CD4-positive, alpha-beta T cell treated with Interleukin-21 for 1 hour (primary cell): ENCODE data around the gene STON1.
"Not testable (repeated sequence)": the region's sequence is repeated elsewhere in the genome, so short reads cannot be mapped to it uniquely, and the experiment has no call there.

Experiments used
- DNase-seq: peaks from one replicate; pipeline ENCODE4 v3.0.0-alpha.2; 2020

The STON1 gene

DNA sequence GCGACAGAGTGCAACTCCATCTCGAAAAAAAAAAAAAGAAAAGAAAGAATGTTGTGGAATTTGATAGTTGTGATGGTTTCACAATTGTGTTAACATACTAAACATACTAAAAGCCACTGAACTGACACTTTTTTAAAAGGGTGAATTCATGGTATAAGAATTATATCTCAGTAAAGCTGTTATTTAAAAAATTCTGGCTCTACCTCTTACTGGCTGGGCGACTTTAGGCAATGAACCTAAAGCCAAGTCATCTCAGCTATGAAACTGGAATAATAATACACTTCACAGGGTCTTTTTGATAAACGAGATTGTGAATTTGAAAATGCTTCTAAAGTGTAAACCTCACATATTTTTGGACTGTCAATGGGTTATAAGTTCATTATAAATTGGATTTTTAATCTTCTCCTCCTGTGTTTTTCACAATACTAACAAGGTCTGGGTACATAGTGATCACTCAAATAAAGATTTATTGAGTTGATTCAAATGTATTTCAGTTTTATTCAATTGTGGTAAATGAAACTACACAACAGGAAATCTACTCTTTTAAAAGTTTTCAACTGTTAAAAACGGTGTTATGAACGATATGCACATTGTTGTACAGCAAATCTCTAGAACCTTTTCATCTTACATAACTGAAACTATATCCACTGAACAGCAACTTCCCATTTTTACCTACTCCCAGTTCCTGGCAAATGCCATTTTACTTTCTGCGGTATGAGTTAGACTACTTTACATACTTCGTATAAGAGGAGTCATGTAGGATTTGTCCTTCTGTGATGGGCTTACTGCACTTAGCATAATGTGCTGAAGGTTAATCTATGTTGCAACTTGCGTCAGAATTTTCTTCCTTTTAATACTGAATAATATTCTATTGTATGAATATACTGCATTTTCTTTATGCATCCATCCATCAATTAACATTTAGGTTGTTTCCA, 44.7 kb downstream of the STON1 start:
- DNase-seq, result no peak

DNA sequence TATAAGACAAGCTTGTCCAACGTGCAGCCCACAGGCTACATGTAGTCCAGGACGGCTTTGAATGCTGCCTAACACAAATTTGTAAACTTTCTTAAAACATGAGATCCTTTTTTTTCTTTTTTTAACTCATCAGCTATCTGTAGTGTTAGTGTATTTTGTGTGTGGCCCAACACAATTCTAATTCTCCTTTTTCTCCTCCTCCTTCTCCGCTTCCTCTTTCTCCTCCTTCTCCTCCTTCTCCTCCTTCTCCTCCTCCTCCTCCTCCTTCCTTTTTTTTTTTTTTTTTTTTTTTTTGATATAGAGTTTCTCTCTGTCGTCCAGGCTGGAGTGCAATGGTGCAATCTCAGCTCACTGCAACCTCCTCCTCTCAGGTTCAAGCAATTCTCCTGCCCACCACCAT, 48.4 kb downstream of the STON1 start:
- no peak for DNase-seq

DNA sequence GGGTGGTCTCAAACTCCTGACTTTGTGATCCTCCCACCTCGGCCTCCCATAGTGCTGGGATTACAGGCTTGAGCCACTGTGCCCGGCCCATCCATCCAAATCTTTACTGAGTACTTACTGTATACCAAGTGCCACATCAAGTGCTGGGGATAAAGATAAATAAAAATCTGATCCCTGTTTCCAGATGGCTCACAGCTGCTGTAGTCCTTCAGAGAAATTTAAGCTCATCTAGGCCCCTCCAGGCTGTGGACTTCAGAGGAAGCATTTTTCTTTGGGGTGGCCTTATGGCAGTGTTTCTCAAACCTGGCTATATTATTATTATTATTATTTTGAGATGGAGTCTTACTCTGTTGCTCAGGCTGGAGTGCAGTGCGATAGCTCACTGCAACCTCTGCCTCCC, 54.0 kb downstream of the STON1 start:
- no peak for DNase-seq

DNA sequence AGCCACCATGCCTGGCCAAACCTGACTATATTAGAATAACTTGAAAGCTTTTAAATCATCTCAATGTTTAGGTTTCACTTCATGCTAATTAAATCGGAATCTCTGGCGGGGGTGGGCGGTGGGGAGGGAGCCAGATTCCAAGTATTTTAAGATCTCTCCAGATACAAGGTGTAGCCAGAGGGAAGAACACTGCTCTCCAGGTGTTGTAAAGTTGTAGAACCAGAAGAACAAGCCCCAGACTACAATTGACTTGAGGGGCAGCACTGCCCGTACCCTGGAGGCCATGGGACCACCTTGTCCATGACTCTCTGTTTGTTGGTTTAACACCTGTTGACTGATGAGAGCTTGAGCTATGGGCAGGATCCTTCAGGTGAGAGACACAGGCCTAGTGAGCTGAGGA, 54.6 kb downstream of the STON1 start:
- no peak for DNase-seq

DNA sequence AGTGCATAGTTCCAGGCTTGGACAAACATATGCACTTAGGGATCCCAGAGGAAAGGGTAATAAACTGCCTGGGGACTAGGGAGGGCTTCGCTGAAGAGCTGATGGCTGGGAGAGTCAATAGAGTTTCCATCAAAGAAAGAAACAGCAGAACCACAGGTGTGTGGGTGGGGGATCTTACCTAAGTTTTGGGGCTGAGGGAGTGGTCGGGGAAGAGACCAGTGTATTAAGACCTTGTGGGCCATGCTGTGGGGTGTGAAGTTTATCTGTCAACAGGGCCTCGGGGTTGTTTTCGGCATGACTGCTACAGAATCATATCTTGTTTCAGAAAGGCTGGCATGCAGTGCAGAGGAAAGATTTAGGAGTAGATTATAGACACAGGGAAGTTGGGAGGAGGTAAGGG, 56.5 kb downstream of the STON1 start:
- DNase-seq, result no peak

DNA sequence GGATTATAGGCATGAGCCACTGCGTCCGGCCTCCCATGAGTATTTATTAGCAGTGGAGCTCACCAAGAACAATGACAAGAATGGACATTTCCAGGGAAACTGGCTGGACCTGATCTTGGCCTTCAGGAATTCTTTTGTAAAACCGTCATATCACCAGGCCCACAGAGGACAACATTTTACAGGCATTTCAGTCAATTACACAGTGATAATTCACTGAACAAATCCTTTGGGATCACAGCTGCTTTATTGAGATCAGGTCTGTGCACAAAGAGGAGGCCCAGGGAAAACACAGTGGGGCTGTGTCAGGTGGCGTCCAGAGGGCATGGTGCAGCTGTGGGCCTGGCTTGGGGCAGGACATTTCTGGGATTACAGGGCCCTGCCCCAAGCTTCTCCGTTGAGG, 57.6 kb downstream of the STON1 start:
- no peak for DNase-seq

DNA sequence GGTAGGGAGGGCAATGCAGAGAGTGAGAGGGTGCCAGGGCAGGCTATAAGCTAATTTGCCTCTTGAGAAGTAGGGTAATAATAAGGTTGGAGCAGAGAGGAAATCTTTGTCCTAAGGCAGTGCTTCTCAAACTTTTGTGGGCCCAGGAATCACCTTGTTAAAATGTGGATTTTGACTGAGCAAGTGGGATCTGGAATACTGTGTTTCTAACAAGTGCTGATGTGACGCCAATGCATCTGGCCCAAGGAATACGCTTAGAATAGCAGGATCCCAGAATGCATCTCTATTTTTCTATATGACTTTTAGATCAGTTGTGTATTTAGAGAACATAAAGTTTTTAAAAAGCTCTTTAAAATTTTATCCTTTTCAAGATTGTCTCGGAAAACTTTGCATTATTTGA, 58.0 kb downstream of the STON1 start:
- no peak for DNase-seq

DNA sequence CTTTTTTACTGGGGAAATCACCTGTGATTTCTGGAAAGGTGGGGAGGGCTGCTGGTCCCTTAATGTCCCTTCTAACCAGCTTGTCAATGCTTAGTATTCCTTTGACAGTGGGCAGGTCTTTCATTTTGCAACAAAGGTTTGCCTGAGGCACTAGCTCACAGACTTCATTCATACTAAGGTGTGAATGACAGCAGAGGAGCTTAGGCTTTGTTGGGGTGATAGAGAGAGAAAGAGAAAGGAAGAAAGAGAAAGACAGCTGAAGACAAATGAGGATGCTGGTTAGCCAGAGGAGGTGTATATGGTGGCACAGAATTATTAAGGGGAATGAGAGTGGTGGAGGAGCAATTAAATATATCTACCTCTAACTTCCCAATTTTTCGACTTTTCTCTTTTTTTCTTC, 58.8 kb downstream of the STON1 start:
- DNase-seq, result no peak

DNA sequence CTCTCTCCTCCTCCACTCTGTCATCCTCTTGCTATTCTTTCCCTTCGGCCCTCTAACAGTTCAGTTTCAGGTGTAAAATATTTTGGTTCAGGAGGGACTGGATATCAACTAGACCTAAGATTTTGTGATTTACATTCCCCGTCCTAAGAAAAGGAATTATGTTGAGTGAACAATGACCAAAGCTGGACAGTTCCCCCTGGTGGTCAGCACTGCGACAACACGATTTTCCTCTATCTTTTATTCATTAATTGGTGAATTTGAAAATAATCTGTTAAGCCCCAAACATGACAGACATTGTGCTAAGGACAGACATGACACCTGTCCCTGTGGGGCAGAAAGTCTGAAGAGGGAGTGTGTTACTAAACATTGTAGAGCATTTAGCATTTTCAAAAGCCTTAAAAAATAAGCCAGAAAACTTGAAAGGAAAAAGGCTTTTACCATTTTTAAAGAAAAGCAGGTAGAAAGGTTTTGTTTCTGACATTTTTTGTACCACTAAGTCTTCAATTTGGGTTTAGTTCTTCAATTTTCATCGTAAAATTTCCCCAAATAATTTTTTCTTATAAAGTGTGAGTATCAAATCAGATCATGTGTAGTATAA, 59.3 kb downstream of the STON1 start:
- DNase-seq, result no peak

DNA sequence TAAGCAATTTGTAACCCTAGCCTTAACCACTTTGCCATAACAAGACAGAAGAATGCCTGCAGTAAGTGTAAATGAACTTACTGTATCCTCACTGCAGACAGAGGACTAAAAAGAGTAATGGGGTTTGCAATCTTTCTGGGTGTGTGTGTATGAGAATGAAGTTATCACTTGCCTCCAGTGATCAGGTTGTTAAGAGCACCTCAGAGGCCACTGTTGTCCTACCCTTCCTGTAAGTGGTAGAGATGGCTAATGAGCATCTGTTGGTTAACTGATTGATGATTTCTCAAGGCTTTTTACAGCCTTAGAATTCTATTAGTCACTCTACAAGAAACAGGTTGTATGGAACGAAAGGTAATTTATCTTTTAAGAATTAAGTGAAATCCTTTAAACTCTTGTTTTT, 60.1 kb downstream of the STON1 start:
- DNase-seq, result no peak

DNA sequence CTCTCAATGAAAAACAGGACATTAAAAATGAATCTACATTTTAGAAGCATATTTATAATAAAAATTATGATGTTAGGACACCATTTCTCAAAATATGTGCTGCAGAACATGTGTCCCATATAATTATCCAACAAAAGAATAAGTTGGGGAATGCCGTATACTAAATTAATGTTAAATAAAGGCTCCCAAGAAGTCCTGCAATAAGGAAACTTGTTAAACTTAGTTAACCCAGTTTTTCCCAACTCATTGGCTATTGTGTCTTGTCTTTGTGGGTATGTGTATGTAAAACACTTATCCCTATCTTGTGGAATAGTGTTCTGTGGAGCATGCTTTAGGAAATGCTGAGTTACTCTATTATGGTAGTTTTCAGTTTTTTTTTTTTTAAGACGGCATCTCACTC, 62.1 kb downstream of the STON1 start:
- DNase-seq, result no peak

DNA sequence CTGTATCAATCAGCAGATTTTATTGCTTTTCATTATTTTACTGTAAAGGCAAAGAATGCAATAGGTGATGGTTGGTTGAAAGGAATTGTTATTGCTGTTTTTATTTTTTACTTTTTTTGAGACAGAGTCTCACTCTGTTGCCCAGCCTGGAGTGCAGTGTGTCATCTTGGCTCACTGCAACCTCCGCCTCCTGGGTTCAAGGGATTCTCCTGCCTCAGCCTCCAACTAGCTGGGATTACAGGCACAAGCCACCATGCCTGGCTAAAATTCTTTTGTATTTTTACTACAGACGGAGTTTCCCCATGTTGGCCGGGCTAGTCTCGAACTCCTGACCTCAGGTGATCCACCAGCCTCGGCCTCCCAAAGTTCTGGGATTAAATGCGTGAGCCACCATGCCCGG, 66.8 kb downstream of the STON1 start:
- not testable (repeated sequence) for DNase-seq

DNA sequence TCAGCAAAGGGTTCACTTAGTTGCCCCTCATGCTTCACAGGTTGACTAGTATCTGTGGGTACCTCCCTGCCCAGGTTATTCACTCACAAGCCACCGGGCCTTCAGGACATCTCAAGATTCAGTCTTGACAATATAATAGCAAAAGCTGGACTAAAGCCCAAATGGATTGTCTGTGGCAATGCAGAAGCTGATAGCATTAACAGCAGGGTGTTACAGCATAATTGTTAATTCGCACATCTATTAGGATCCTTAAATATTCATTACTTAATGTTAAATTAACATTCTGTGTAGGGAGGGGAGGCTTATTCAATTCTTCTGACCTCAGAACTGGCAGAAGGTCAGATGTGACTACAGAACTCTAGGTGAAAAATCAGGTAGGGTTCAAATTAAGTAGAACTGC, 67.5 kb downstream of the STON1 start:
- DNase-seq, result no peak

DNA sequence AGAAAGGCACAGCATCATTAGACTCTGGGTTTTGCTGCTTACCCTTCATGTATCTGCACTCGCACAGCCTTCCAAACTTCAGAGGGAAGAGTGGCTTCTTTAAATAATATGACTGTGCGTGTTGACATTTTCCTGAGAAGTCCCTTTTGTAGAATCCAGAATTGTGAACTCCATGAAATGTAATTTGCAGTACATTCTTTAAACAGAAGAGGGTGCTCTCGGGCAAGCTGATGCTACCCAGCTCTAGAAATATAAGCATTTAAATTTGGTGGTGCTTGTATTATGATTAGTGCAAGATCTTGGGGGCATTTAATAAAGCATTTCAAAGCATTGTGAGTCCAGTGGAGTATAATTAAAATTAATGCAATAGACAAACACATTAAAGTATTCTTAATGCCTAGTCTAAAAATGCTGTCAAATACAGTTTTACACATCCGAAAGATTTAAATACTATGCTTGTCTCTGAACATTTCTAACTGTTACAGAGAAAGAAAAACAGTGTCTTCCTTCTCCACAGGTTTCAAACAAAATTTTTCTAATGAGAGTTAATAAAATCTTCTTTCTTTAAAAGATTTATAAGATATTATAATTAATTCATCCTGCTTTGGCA, 70.4 kb downstream of the STON1 start:
- DNase-seq, result peak; percentile 19

DNA sequence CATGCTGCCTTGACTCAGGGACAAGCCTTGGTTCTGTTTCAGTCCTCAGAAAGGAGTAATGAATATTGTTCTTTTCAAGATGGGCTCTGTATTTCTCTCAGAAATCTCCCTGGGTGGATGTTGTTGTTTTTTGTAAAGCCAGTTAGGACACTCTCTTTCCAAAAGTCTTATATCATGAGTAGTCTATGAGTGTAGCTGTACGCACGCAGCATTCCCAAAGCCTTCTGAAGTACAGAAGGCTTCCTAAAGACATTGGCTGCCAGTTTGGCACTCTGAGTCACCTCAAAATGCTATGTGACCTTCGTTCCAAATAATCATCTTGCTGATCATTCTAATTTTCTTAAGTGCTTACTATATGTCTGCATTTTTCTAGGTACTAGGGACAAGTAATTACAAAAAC, 71.0 kb downstream of the STON1 start:
- no peak for DNase-seq

DNA sequence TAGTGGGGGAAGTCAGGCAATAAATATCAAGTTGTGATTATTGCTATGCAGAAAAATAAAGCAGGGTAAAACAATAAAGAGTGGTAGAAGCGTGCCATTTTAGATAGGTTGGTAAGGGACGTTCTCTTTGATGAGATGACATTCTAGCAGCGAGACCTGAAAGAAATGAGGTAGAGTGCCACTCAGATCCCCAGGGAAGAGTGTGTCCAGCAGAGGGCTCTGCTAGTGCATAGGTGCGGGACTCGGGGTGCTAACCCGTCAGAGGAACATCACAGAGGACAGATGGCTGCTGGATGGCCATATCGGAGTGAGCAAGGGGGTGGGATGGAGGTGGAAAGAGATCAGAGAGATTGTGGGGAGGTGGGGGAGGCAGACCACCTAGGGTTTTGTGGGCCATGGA, 71.4 kb downstream of the STON1 start:
- DNase-seq, result no peak

DNA sequence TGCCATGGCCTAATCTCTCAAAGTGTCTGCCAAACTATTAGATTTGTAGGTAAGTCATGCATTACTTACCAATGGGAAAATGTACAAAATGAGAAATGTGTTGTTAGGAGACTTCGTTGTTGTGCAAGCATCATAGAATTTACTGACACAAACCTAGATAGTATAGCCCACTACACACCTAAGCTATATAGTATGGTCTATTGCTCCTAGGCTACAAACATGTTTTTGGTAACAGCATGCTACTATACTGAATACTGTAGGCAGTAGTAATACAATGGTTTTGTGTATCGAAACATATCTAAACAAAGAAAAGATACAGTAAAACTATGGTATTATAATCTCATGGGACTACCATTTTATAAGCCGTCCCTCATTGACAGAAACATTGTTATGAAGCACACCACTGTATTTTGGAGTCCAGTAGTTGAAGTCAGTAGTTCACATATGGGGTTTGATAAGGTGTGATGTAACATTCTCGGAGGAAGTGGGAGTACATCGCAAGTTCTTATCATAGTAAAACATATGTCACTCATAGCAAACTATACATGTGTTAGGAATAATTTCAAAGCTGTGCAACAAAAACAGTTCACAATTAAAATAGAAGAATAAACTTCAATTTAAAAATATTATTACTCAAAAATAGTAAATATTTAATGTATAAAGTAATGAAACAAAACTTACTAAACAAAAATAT, 75.7 kb downstream of the STON1 start:
- DNase-seq, result no peak

DNA sequence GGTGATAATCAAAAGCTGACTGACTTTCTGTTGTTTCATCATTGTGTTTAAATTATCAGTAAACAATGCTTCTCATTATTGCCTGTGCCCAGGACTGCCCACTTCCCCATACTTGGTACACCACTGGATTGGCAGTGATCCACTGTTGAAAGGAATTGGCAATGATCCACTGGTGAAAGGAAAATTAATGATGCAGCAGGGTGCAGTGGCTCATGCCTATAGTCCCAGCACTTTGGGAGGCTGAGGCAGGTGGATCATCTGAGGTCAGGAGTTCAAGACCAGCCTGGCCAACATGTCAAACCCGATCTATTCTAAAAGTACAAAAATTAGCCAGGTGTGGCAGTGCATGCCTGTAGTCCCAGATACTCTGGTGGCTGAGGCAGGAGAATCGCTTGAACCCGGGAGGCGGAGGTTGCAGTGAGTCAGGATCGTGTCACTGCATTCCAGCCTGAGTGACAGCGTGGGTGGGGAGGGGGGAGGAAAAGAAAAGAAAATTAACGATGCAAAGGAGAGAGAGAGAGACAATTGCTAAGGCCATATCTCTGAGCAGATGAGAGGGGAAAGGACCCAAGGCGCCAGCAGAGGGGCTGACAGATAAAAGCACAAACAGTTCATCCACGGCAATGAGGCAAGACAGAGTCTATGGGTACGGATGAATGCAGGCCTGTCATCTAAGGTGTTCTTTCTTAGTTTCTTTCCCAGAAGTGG, 77.5 kb downstream of the STON1 start:
- DNase-seq, result no peak

DNA sequence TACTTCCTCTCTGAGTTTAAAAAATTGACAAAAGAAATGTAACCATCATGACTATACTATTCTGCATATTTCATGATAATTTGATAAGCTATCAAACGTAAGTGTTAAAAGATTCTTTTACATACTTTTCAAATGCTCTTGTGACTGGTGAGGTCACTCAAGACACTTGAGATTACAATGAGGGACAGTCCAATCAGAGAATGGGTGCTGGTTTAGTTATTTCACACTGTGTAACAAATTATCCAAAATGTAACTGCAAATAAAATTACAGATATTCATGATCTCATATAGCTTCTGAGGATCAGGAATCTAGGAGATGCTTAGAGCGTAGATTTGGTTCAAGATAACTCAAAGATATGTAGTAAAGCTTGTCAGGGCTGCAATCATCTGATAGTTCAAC, 83.3 kb downstream of the STON1 start:
- no peak for DNase-seq

DNA sequence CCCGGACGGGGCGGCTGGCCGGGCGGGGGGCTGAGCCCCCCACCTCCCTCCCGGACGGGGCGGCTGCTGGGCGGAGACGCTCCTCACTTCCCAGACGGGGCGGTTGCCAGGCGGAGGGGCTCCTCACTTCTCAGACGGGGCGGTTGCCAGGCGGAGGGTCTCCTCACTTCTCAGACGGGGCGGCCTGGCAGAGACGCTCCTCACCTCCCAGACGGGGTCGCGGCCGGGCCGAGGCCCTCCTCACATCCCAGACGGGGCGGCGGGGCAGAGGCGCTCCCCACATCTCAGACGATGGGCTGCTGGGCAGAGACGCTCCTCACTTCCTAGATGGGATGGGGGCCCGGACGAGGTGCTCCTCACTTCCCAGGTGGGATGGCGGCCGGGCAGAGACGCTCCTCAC, 84.6 kb downstream of the STON1 start:
- not testable (repeated sequence) for DNase-seq

DNA sequence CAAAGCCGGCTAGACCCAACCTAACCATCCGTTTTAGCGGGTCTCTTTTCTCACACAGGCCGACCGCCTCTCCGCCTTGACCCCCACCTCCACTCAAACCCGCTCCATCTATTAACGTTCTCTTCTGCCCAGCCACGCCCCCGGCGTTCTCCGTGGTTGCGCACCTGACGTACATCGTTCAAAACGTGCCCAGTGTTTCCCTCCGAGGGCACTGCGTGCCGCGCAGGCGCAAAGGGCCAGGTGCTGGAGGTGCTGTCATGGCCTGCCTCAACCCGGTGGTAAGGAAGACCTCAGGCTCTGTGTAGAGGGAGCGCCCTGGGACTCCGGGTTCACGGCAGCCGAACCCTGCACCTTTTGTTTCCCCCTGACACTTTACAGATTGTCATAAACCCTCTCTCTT, 87.7 kb downstream of the STON1 start, which contains the start of gene GTF2A1L:
Gene GTF2A1L (plus strand): TSS at position 239 of the 400 bp plus-strand sequence. CDS start 19 bp downstream, at position 258.
- no peak for DNase-seq

DNA sequence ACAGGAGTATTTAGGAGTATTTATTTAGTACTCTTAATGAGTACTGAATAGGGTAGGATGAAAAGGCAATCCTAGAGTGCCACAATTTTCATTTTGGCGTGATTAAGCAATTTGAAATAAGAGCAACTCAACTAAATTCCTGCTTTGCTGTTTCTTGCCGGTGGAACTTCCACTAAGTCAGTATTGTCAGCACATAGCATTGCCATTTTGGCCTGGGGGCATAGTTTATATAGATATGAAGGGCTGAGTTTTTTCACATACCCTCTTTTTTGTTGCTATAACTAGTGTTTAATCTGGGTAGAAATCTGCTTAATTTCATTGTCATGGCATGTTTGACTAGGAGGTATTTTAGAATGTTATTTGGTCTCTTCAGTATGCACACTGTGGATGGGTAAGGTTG, 89.6 kb downstream of the STON1 start:
- no peak for DNase-seq

DNA sequence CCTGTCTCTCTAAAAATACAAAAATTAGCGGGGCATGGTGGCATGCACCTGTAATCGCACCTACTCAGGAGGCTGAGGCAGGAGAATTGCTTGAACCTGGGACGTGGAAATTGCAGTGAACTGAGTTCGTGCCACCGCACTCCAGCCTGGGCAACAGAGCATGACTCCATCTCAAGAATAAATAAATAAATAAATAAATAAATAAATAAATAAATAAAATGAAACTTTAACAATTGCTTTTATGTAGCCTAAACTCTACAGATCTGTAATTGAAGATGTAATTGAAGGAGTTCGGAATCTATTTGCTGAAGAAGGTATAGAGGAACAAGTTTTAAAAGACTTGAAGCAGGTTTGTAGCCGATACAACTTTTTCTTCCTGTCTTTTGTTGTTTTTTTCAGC, 90.7 kb downstream of the STON1 start:
- no peak for DNase-seq
